Astrocyte (in vitro differentiated cells and primary cell): ENCODE data around the gene ABO. TPM values are rescaled to one million over a fixed set of nuclear protein-coding genes. Genes with fewer than 3 reads are reported as not detected.

Experiments
- DNase-seq: peaks from one replicate; pipeline ENCODE4 v3.0.0-alpha.2; 2010; ENCODE audit warnings: low read depth
- FAIRE-seq: peaks from 2 replicates; lab custom pipeline; 2011; peaks lifted over from hg19 to GRCh38; lab: Jason Lieb, UNC
- H2AFZ ChIP-seq: 2 replicates; pipeline ENCODE4 v1.6.0; 2012; ENCODE audit warnings: low read depth, low read length, inconsistent platforms
- H3K27ac ChIP-seq: 2 replicates; pipeline ENCODE4 v1.5.1; 2011; ENCODE audit warnings: low read depth, low read length, inconsistent platforms
- H3K27me3 ChIP-seq: 2 replicates; pipeline ENCODE4 v1.6.0; 2011; ENCODE audit warnings: low read length, inconsistent platforms; ENCODE audit not compliant: insufficient read depth
- H3K36me3 ChIP-seq: 2 replicates; pipeline ENCODE4 v1.5.1; 2011; ENCODE audit warnings: low read length, inconsistent platforms; ENCODE audit not compliant: insufficient read depth
- H3K4me1 ChIP-seq: 2 replicates; pipeline ENCODE4 v1.5.1; 2011; ENCODE audit warnings: low read length, inconsistent platforms; ENCODE audit not compliant: insufficient read depth
- H3K4me2 ChIP-seq: 2 replicates; pipeline ENCODE4 v1.6.0; 2012; ENCODE audit warnings: low read length, inconsistent platforms
- H3K4me3 ChIP-seq: 2 replicates; pipeline ENCODE4 v1.5.1; 2011; ENCODE audit warnings: low read depth, mild to moderate bottlenecking, low read length, inconsistent platforms; ENCODE audit not compliant: insufficient read depth
- H3K79me2 ChIP-seq: 2 replicates; pipeline ENCODE4 v1.6.0; 2012; ENCODE audit warnings: mild to moderate bottlenecking, low read length, inconsistent platforms; ENCODE audit not compliant: insufficient read depth
- H3K9ac ChIP-seq: 2 replicates; pipeline ENCODE4 v1.6.0; 2012; ENCODE audit warnings: mild to moderate bottlenecking, low read length, inconsistent platforms
- H3K9me3 ChIP-seq: 2 replicates; pipeline ENCODE4 v1.5.1; 2012; ENCODE audit warnings: low read depth, mild to moderate bottlenecking, low read length, inconsistent platforms; ENCODE audit not compliant: insufficient read depth
- H4K20me1 ChIP-seq: 2 replicates; pipeline ENCODE4 v1.6.0; 2012; ENCODE audit warnings: low read length, inconsistent platforms; ENCODE audit not compliant: insufficient read depth
- H3K27ac Mint-ChIP-seq: one replicate; pipeline ENCODE4 v1.8.0; 2021; ENCODE audit warnings: mild to moderate bottlenecking, mixed read lengths; ENCODE audit not compliant: unreplicated experiment
- H3K27me3 Mint-ChIP-seq: one replicate; pipeline ENCODE4 v1.8.0; 2021; ENCODE audit warnings: low read depth, mixed read lengths; ENCODE audit not compliant: unreplicated experiment
- H3K36me3 Mint-ChIP-seq: one replicate; pipeline ENCODE4 v1.8.0; 2021; ENCODE audit warnings: low read depth, mixed read lengths; ENCODE audit not compliant: unreplicated experiment
- H3K4me1 Mint-ChIP-seq: one replicate; pipeline ENCODE4 v1.8.0; 2021; ENCODE audit warnings: low read depth, mixed read lengths; ENCODE audit not compliant: unreplicated experiment
- H3K4me3 Mint-ChIP-seq: one replicate; pipeline ENCODE4 v1.8.0; 2021; ENCODE audit warnings: mild to moderate bottlenecking, moderate library complexity, mixed read lengths; ENCODE audit not compliant: unreplicated experiment
- H3K9me3 Mint-ChIP-seq: one replicate; pipeline ENCODE4 v1.8.0; 2021; ENCODE audit warnings: mild to moderate bottlenecking, mixed read lengths; ENCODE audit not compliant: unreplicated experiment
- EZH2 ChIP-seq: IDR thresholded peaks from 2 replicates; pipeline ENCODE4 v1.6.1; 2012; ENCODE audit warnings: mild to moderate bottlenecking, low read length, inconsistent platforms; ENCODE audit not compliant: insufficient read depth
- total RNA-seq: library from RNA; stranded (reverse); gene quantifications from 2 replicates; pipeline ENCODE4 v1.2.1, GENCODE V29; 2021
- TF ChIP-seq, protein P1 (sequence below): IDR thresholded peaks from 2 replicates; pipeline ENCODE4 v1.5.1; 2011; ENCODE audit warnings: low read depth, mild to moderate bottlenecking, inconsistent platforms, low read length, moderate library complexity; ENCODE audit not compliant: insufficient read depth

The ABO gene
- total RNA-seq, 1 donor from 2014 or later: not detected

DNA sequence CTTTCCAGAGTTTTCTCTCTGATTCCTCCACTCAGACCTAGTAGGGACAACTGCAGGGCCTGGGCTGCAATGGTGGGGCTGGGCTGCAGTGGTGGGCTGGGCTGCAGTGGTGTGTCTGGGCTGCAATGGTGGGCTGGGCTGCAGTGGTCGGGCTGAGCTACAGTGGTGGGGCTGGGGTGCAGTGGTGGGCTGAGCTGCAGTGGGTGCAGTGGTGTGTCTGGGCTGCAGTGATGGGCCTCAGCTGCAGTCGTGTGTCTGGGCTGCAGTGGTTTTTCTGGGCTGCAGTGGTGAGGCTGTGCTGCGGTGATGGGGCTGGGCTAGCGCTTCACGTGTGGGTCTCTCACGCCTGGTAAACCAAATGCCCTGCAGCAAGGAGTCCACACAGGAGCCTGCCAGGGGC, 27.4 kb downstream of the ABO start:
- peaks cover 37% of the 10 kb centered on the region for H3K27me3 Mint-ChIP-seq
- TF ChIP-seq, protein P1, sequence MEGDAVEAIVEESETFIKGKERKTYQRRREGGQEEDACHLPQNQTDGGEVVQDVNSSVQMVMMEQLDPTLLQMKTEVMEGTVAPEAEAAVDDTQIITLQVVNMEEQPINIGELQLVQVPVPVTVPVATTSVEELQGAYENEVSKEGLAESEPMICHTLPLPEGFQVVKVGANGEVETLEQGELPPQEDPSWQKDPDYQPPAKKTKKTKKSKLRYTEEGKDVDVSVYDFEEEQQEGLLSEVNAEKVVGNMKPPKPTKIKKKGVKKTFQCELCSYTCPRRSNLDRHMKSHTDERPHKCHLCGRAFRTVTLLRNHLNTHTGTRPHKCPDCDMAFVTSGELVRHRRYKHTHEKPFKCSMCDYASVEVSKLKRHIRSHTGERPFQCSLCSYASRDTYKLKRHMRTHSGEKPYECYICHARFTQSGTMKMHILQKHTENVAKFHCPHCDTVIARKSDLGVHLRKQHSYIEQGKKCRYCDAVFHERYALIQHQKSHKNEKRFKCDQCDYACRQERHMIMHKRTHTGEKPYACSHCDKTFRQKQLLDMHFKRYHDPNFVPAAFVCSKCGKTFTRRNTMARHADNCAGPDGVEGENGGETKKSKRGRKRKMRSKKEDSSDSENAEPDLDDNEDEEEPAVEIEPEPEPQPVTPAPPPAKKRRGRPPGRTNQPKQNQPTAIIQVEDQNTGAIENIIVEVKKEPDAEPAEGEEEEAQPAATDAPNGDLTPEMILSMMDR: no peak
- TF ChIP-seq EZH2: no peak
- no peak for FAIRE-seq
- Histone ChIP-seq H3K9ac (no peak overlapping the region), H3K79me2 (no peaks in the 10 kb centered on the region), H3K27ac (no peak overlapping the region), H3K27me3 (peaks cover 16% of the 10 kb centered on the region), H3K4me3 (no peak overlapping the region), H3K4me1 (no peaks in the 10 kb centered on the region), H3K9me3 (no peaks in the 10 kb centered on the region), H2AFZ (no peak overlapping the region), H3K4me2 (no peak overlapping the region), H3K36me3 (no peaks in the 10 kb centered on the region), H4K20me1 (no peaks in the 10 kb centered on the region)
- H3K4me3 Mint-ChIP-seq: no peak overlapping the region
- H3K4me1 Mint-ChIP-seq: no peaks in the 10 kb centered on the region
- H3K27ac Mint-ChIP-seq: no peak overlapping the region
- H3K36me3 Mint-ChIP-seq: no peaks in the 10 kb centered on the region
- DNase-seq: no peak
- no peaks in the 10 kb centered on the region for H3K9me3 Mint-ChIP-seq

DNA sequence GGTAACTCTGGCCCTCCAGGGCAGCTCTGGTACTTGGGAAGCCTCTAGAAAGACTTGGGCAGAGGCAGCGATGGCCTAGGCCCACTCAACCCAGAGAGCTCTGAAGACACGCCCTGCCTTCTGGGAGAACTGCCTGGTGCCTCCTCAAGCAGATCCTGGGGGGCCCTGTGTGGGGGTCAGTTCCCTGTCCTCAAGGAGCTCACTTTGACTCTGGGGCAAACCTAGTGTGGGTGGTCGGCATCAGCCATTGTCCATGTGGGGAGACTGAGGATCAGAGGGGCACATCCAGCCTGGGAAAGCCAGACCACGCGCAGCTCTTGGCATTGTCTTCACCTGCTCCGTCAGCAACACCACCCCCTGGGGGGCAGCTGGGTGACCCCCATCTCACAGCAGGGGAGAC, 28.0 kb downstream of the ABO start:
- no peaks in the 10 kb centered on the region for H3K36me3 Mint-ChIP-seq
- H3K36me3 ChIP-seq: no peaks in the 10 kb centered on the region
- no peak overlapping the region for H3K4me3 Mint-ChIP-seq
- peaks cover 37% of the 10 kb centered on the region for H3K27me3 Mint-ChIP-seq
- no peaks in the 10 kb centered on the region for H3K79me2 ChIP-seq
- H2AFZ ChIP-seq: no peak overlapping the region
- TF ChIP-seq, protein P1: no peak
- no peak for TF ChIP-seq EZH2
- FAIRE-seq: no peak
- no peak overlapping the region for H3K9ac ChIP-seq
- no peak overlapping the region for H3K4me3 ChIP-seq
- no peaks in the 10 kb centered on the region for H3K4me1 ChIP-seq
- peaks cover 16% of the 10 kb centered on the region for H3K27me3 ChIP-seq
- H3K27ac Mint-ChIP-seq: no peak overlapping the region
- no peaks in the 10 kb centered on the region for H3K9me3 ChIP-seq
- no peaks in the 10 kb centered on the region for H3K9me3 Mint-ChIP-seq
- H3K27ac ChIP-seq: no peak overlapping the region
- H3K4me1 Mint-ChIP-seq: no peaks in the 10 kb centered on the region
- H4K20me1 ChIP-seq: no peaks in the 10 kb centered on the region
- H3K4me2 ChIP-seq: no peak overlapping the region
- DNase-seq: no peak

DNA sequence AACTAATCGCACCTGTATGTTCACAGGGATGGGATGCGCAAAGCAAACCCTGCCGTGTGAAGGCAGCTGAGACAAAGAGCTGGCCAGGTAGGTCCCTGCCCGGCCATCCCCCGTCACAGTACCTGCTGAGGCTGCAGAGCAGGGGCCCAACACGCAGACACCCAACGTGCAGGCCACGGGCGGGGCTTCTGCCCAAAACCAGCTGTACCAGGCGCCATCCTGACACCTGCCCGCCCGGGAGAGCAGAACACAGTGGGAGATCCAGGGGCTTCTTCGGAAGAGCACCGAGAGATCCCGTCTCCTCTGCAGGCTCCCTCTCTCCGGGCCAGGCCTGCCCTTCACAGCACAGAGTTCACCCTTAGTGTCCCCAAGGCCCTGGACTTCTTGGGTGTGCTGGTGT, 28.4 kb downstream of the ABO start:
- Histone ChIP-seq H3K27ac (no peak overlapping the region), H3K4me2 (no peak overlapping the region), H3K36me3 (no peaks in the 10 kb centered on the region), H3K79me2 (no peaks in the 10 kb centered on the region), H3K27me3 (peaks cover 16% of the 10 kb centered on the region), H3K9me3 (no peaks in the 10 kb centered on the region), H2AFZ (no peak overlapping the region), H4K20me1 (no peaks in the 10 kb centered on the region), H3K9ac (no peak overlapping the region), H3K4me3 (no peak overlapping the region), H3K4me1 (no peaks in the 10 kb centered on the region)
- peaks cover 36% of the 10 kb centered on the region for H3K27me3 Mint-ChIP-seq
- TF ChIP-seq, protein P1: no peak
- no peak for TF ChIP-seq EZH2
- no peaks in the 10 kb centered on the region for H3K4me1 Mint-ChIP-seq
- H3K36me3 Mint-ChIP-seq: no peaks in the 10 kb centered on the region
- H3K4me3 Mint-ChIP-seq: no peak overlapping the region
- FAIRE-seq: no peak
- no peaks in the 10 kb centered on the region for H3K9me3 Mint-ChIP-seq
- DNase-seq: no peak
- no peak overlapping the region for H3K27ac Mint-ChIP-seq
